IPS DF 6.9 (cell line): Measurements from ENCODE around the gene UGT3A1.

Experiments
- DNase-seq: peaks from one replicate; pipeline ENCODE4 v3.0.0-alpha.2; 2013; ENCODE audit warnings: low read depth, low spot score
- H3K27ac ChIP-seq: one replicate; pipeline ENCODE4 v1.5.1; 2013; ENCODE audit warnings: low read length, control low read depth
- H3K27me3 ChIP-seq: 2 replicates; pipeline ENCODE4 v1.6.1; 2013; ENCODE audit warnings: mild to moderate bottlenecking, low read length; ENCODE audit not compliant: control insufficient read depth, insufficient read depth
- H3K36me3 ChIP-seq: 2 replicates; pipeline ENCODE4 v1.6.1; 2013; ENCODE audit warnings: low read length; ENCODE audit not compliant: control insufficient read depth, insufficient read depth
- H3K4me1 ChIP-seq: 2 replicates; pipeline ENCODE4 v1.6.1; 2013; ENCODE audit warnings: low read length; ENCODE audit not compliant: control insufficient read depth, insufficient read depth
- H3K4me3 ChIP-seq: 2 replicates; pipeline ENCODE4 v1.5.1; 2013; ENCODE audit warnings: mild to moderate bottlenecking, low read length
- H3K9me3 ChIP-seq: 2 replicates; pipeline ENCODE4 v1.6.1; 2013; ENCODE audit warnings: low read length, inconsistent platforms; ENCODE audit not compliant: control insufficient read depth, insufficient read depth
- WGBS: extraction: QIAGEN DNeasy Blood & Tissue Kit; methylation state at CpG from one replicate; pipeline ENCODE4 v1.1.7; 2013; ENCODE audit warnings: mixed read lengths, missing lambda C conversion rate; ENCODE audit not compliant: insufficient read length, insufficient coverage; 5-methylcytosine and 5-hydroxymethylcytosine counted together

The UGT3A1 gene

DNA sequence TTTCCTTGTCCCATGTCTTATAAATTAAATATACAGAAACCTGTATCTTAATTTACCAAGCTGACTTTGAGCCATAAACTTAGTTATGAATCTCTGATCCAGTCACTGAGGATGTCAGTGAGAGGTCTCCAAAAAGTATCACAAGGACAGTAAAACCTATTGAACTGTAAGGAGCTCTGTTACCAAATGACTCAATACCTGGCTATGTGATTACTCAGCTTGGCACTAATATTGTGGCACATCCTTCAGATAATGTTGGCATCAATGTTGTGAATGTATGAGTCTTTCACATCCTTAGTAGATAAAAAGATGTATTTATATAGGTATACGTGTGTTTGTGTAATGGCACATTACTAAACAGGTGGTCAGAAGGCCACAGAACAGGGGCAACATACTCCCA lies 34.8 kb downstream of the UGT3A1 start:
- H3K36me3 ChIP-seq, result no peaks in the 10 kb centered on the region
- H3K4me3 ChIP-seq, result no peak overlapping the region
- DNase-seq, result no peak
- no peaks in the 10 kb centered on the region for H3K9me3 ChIP-seq
- H3K27ac ChIP-seq, result no peak overlapping the region
- WGBS, result no CpG with 5 or more reads among the region's 1 CpG
- no peaks in the 10 kb centered on the region for H3K4me1 ChIP-seq
- no peaks in the 10 kb centered on the region for H3K27me3 ChIP-seq

DNA sequence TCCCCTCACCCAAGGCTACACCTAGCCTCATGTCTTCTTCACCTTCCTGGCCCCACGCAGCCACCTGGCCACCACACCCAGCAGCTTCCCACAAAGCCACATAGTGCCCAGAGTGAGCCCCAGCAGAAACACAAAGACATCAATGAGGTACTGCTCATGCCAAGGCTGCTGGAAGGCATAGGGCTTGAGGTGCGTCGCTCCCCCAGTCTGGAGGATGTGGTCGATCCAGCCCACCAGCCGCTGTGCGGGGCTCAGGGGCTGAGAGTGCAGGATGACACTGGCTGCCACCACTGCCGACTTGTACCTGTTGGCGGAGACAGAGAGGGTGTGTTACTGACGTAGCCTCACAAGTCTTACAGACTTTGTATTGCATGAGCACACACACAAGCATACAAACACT lies 37.0 kb downstream of the UGT3A1 start:
- Histone ChIP-seq H3K36me3 (no peaks in the 10 kb centered on the region), H3K4me1 (no peaks in the 10 kb centered on the region), H3K27me3 (no peaks in the 10 kb centered on the region), H3K9me3 (no peaks in the 10 kb centered on the region), H3K27ac (no peak overlapping the region), H3K4me3 (no peak overlapping the region)
- no peak for DNase-seq
- WGBS, result no CpG with 5 or more reads among the region's 9 CpGs

- DNase-seq, result no peak
- no peak overlapping the region for H3K27ac ChIP-seq
- WGBS, result no CpG with 5 or more reads among the region's 5 CpGs
- no peaks in the 10 kb centered on the region for H3K9me3 ChIP-seq
- H3K36me3 ChIP-seq, result no peaks in the 10 kb centered on the region
- H3K4me3 ChIP-seq, result no peak overlapping the region
- H3K27me3 ChIP-seq, result no peaks in the 10 kb centered on the region
- H3K4me1 ChIP-seq, result no peaks in the 10 kb centered on the region
These were observed 44.1 kb downstream of the UGT3A1 start for GRCh38 chr5:35947085-35947484.

- no peak for DNase-seq
- H3K4me1 ChIP-seq, result no peaks in the 10 kb centered on the region
- H3K27ac ChIP-seq, result no peak overlapping the region
- WGBS, result no CpG with 5 or more reads among the region's 3 CpGs
- H3K36me3 ChIP-seq, result no peaks in the 10 kb centered on the region
- no peaks in the 10 kb centered on the region for H3K9me3 ChIP-seq
- H3K4me3 ChIP-seq, result no peak overlapping the region
- no peaks in the 10 kb centered on the region for H3K27me3 ChIP-seq
These were observed 51.6 kb downstream of the UGT3A1 start for GRCh38 chr5:35939639-35940038.

GRCh38 chr5:35938568-35939227 lies 52.5 kb downstream of the UGT3A1 start, which contains the start of gene CAPSL:
CAPSL (minus strand) TSS chr5:35938622; CDS start chr5:35921120, 17,502 bp downstream.
- Histone ChIP-seq H3K9me3 (no peaks in the 10 kb centered on the region), H3K4me1 (no peaks in the 10 kb centered on the region), H3K4me3 (no peak within 1 kb of the TSS), H3K36me3 (no peaks in the 10 kb centered on the region), H3K27ac (no peak within 1 kb of the TSS), H3K27me3 (no peaks in the 10 kb centered on the region)
- no CpG with 5 or more reads among the region's 2 CpGs for WGBS
- peak; percentile 95 for DNase-seq

DNA sequence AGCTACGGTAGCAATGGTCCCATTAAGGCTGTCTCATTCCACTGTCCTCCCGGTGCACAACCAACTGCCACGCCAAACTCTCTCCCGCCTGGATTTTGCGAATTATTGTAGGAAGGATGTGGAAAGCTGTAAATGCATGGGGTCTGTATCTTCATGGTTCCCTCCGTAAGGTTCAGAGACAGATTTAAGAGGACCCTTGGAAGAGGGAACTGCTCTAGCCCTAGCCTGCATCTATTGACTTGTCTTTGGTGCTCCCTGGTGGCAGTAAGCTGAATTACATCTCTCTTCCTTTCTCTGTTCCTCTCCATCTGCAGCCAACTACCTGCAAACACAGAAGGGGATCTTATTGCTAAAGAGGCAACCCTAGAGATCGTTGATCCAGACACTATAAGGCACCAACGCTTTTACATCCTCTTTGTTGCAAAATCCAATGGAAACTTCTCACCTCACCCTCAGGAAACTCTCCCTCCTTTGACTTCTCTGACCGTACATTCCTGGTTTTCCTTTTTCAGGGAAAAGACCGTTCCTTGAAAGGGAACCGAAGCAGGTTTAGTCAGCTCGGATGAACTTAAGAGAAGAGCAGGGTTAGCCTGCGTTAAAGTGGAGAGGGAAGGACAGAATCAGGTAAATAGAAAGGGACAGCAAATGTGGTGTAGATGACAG lies 64.7 kb downstream of the UGT3A1 start:
- Histone ChIP-seq H3K36me3 (no peaks in the 10 kb centered on the region), H3K9me3 (no peaks in the 10 kb centered on the region), H3K27ac (no peak overlapping the region), H3K27me3 (peaks cover 8% of the 10 kb centered on the region; the same call in 1 of the 2 replicates), H3K4me3 (no peak overlapping the region), H3K4me1 (no peaks in the 10 kb centered on the region)
- peak; percentile 81 for DNase-seq
- WGBS, result no CpG with 5 or more reads among the region's 13 CpGs

DNA sequence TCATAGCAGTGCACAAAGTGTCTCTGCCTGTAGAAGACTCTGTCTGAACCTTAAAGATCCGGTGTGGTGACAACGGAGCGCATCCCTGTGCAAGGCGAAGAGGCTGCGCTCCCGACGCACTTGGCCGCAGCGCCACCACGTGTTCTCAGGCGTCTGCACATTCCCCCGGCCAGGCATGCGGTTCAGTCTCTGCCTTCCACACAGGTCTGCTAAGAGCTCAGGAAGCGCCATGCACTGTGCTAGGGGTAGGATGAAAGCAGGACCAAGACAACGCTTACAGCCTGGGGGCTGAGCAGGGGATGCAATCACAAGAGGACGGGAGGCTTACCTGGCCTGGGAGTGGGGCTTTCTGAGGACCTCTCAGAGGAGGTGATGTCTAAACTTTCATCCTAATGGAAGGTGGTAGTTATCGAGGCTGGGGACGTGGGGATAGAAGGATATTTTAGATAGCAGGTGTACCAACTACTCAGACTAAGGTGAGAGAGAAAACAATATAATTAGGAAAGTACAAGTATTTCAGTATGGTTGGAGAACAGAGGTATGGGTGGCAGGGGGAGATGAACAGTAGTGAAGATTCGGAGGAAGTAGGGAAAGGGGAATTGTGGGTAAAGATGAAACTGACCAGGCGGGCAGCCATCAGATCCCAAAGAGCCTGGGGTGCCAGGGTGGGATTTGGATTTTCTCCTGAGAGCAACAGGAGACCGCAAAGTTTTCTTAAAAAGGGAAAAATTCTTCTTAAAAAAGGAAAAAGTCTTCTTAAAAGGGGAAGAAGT lies 66.1 kb downstream of the UGT3A1 start:
- 100% methylated on average over 1 of the region's 21 CpGs for WGBS
- peak; percentile 45 for DNase-seq
- H3K9me3 ChIP-seq, result no peaks in the 10 kb centered on the region
- peaks cover 8% of the 10 kb centered on the region; the same call in 1 of the 2 replicates for H3K27me3 ChIP-seq
- no peaks in the 10 kb centered on the region for H3K4me1 ChIP-seq
- no peak overlapping the region for H3K4me3 ChIP-seq
- no peaks in the 10 kb centered on the region for H3K36me3 ChIP-seq
- H3K27ac ChIP-seq, result no peak overlapping the region

GRCh38 chr5:35924122-35924949 lies 66.9 kb downstream of the UGT3A1 start:
- WGBS, result no CpG with 5 or more reads among the region's 10 CpGs
- Histone ChIP-seq H3K4me3 (no peak overlapping the region), H3K9me3 (no peaks in the 10 kb centered on the region), H3K4me1 (no peaks in the 10 kb centered on the region), H3K27me3 (peaks cover 8% of the 10 kb centered on the region; the same call in 1 of the 2 replicates), H3K27ac (no peak overlapping the region), H3K36me3 (no peaks in the 10 kb centered on the region)
- DNase-seq, result no peak

DNA sequence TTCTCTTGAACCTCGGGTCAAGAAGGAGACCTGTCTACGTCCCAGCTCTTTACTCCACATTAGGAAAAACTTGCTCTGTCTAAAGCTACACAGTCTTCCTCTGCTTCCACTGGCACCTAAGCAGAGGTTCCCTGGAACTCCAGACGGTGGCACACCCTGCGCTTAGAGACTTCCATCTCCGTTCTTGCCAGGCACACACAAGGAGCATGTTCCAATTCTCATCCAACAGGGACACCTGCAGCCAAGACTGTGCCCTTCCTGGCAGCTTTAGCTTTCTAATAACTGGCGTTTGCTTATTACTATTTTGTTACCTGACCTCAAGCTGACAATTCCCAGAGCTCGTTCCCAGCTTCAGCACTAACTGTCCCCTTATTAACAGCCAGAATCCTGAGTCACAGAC lies 68.7 kb downstream of the UGT3A1 start:
- Histone ChIP-seq H3K4me1 (no peaks in the 10 kb centered on the region), H3K27ac (no peak overlapping the region), H3K27me3 (peaks cover 8% of the 10 kb centered on the region; the same call in 1 of the 2 replicates), H3K9me3 (no peaks in the 10 kb centered on the region), H3K4me3 (no peak overlapping the region), H3K36me3 (no peaks in the 10 kb centered on the region)
- no CpG with 5 or more reads among the region's 7 CpGs for WGBS
- no peak for DNase-seq

DNA sequence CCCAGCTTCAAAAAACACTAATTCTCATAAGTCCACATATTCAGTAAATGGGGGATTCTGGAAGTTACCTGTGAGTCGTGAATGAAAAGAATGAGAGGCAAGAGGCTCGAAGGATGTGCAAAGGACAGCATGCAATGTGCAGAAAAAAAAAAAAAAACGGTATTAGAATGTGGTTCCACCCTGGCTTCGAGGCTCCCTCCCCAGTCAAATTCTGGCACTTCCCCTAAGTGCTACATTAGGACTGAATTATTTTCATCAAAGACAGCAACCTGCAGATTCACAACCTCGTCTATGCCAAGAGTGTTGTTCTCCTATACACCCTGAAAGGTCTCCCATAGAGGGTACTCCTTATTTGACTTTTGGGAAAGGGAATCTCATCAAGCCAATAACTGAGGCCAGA lies 69.3 kb downstream of the UGT3A1 start:
- no peak for DNase-seq
- Histone ChIP-seq H3K4me1 (no peaks in the 10 kb centered on the region), H3K27me3 (peaks cover 8% of the 10 kb centered on the region; the same call in 1 of the 2 replicates), H3K9me3 (no peaks in the 10 kb centered on the region), H3K4me3 (no peak overlapping the region), H3K27ac (no peak overlapping the region), H3K36me3 (no peaks in the 10 kb centered on the region)
- no CpG with 5 or more reads among the region's 5 CpGs for whole genome bisulfite sequencing
